SK-N-SH treated with all-trans-retinoic acid at 6 μM for 48 hours (cell line): ENCODE measurements around the gene ITGB4.
"Not testable (repeated sequence)": the region's sequence is repeated elsewhere in the genome, so short reads cannot be mapped to it uniquely, and the experiment has no call there.

Experiments used
- SNAI2 ChIP-seq: fragments of 250-450 bp; sonication (Bioruptor Pico); IDR thresholded peaks from 2 replicates; pipeline ENCODE4 v1.5.0; 2020; ENCODE audit warnings: mild to moderate bottlenecking, moderate library complexity
- TCF4 ChIP-seq: fragments of 250-450 bp; sonication (Bioruptor Pico); IDR thresholded peaks from 2 replicates; pipeline ENCODE4 v1.8.0; 2021; ENCODE audit warnings: mild to moderate bottlenecking, moderate library complexity, borderline replicate concordance

DNA sequence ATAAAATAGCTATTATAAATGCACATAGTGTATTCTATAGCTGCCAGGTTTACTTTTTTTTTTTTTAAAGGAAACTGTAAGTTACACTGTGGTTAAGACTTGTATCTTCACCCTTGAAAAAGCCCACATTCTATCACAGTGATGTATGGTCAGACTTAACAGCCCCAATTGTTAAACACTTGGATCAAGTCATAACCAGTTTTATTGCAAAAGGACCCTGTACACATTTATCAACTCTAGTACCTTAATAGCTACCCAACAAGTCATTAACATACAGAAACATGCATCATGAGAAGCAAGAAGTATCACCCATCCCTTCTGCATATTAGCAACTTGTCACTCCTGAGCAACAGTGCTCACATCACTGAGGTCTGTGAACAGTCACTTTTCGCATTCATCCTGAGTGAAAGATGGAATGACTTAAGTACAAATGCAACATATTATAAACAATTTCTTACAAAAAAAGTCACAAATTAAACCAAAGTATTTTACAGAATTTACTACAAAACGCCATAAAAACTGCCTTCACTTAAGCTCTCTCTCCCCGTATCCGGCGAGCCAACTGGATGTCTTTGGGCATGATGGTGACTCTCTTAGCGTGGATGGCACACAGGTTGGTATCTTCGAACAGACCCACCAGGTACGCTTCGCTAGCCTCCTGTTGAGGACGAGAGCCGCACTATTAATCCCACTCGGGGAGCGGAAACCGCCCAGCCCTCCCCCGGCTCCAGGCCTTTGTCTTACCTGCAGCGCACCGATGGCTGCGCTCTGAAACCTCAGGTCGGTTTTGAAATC lies 57.0 kb downstream of the ITGB4 start:
- not testable (repeated sequence) for TF ChIP-seq TCF4, SNAI2 (CRISPR knock-in tag)
